GM19328 (cell line): Measurements from ENCODE around the gene RLN2.
"Not testable (repeated sequence)": the region's sequence is repeated elsewhere in the genome, so short reads cannot be mapped to it uniquely, and the experiment has no call there.

Source experiments
- ATAC-seq: cut with Tn5 transposase; IDR thresholded peaks from one replicate; pipeline ENCODE4 v1.9.1; 2021; ENCODE audit warnings: mild to moderate bottlenecking, moderate library complexity; ENCODE audit not compliant: unreplicated experiment

RLN2 gene, protein sequence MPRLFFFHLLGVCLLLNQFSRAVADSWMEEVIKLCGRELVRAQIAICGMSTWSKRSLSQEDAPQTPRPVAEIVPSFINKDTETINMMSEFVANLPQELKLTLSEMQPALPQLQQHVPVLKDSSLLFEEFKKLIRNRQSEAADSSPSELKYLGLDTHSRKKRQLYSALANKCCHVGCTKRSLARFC

DNA sequence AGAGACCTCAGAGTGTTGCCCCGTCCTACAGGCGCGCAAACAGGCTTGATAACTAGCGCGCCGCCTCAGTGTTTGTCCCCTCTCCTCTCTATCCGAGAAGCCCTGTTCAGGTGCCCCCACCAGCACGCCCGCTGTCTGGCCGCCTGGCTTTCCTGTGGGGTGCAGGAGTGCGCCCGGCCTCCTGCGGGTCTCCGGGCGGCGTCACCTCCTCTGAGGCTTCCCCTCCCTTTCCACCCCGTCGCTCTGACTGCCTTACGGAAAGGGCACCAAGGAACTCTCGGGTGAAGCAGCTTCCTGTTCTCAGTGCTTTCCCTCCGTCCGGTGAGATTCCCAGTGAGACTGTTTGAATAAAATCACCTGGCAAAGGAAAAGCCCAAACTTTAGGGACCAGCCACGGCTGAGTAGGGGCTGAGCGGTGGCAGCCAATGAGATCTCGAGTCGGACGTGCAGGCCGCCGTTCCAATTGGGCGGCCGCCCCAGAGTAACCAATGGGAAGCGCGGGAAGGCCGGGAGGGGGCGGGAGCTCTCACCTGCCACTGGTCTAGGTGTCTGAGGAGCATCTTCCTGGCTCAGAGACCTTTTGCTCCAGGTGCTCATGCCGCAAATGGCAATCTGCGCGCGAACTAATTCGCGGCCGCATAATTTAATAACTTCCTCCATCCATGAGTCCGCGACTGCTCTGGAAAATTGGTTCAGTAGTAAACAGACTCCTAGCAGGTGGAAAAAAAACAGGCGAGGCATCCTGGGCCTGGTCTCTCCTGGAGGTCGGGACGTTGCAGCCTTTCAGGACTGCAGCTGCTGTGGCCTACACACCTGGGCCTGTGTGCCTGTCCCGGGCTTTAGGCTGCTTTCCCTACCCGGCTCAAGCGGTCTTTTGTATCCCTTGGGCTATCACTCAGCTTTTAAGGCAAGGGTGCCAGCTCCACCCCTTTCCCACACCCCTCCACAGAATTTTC is at the start of gene RLN2:
TSS of gene RLN2 (minus strand) at position 877 of the 956 bp plus-strand sequence. CDS start at position 741, 136 bp downstream.
- ATAC-seq: peak; percentile 99

DNA sequence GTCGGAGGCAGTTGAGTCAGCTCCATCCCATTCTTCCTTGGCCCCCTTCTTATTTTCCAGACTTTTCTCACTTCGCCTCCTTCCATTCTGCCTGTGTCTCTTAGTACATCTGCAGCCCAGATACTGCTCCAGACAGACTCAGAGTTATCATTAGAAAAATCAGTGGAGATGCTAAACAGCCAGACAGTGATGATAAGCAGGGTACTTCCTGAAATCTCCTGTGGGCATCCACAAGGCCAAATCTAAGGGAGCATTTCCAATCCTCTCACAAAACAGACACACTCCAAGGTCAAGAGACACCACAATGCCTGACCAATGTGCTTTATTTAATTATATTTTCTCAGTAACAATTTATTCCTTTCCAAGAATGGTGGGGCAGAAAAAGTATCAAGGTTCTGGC is 49.7 kb upstream of the RLN2 start:
- no peak for ATAC-seq

DNA sequence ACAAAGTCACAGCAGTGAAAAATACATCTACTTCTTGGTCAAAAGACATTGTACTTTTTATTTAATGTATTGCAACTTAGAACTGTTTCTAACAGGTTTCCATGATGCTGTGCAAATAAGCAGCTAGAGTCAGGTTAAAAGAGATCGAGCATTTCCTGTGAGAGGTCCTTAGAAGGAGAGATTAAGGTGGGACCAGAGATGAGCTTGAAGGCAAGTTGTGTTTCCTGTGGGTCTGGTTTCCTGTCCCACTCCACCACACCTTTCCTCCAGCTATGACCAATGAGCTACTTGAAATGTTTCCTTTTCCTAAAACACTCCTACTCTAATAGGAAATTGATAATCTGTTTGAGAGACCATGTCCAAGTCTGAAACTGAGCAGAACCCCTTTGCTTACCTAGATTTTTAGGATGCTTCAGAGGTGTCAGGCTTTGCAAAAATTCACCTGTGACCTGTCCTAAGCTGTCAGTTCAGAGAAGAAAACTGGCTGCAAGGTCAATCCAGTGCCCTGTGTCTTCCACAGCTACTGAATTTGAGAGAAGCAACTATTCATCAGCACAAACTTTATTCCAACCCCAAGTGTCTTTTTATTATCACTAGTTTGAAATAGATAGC is 48.2 kb upstream of the RLN2 start:
- ATAC-seq: no peak

DNA sequence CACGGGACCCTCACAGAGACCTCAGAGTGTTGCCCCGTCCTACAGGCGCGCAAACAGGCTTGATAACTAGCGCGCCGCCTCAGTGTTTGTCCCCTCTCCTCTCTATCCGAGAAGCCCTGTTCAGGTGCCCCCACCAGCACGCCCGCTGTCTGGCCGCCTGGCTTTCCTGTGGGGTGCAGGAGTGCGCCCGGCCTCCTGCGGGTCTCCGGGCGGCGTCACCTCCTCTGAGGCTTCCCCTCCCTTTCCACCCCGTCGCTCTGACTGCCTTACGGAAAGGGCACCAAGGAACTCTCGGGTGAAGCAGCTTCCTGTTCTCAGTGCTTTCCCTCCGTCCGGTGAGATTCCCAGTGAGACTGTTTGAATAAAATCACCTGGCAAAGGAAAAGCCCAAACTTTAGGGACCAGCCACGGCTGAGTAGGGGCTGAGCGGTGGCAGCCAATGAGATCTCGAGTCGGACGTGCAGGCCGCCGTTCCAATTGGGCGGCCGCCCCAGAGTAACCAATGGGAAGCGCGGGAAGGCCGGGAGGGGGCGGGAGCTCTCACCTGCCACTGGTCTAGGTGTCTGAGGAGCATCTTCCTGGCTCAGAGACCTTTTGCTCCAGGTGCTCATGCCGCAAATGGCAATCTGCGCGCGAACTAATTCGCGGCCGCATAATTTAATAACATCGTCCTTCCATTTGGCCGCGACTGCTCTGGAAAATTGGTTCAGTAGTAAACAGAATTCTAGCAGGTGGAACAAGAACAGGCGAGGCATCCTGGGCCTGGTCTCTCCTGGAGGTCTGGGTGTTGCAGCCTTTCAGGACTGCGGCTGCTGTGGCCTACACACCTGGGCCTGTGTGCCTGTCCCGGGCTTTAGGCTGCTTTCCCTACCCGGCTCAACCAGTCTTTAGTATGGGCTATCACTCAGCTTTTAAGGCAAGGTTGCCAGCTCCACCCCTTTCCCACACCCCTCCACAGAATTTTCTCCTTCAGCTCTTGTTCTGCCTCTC is 34.8 kb upstream of the RLN2 start, which contains the start of gene RLN1:
TSS of gene RLN1 (minus strand) at position 885 of the 990 bp plus-strand sequence. CDS start at position 755, 130 bp downstream.
- ATAC-seq: peak; percentile 100

DNA sequence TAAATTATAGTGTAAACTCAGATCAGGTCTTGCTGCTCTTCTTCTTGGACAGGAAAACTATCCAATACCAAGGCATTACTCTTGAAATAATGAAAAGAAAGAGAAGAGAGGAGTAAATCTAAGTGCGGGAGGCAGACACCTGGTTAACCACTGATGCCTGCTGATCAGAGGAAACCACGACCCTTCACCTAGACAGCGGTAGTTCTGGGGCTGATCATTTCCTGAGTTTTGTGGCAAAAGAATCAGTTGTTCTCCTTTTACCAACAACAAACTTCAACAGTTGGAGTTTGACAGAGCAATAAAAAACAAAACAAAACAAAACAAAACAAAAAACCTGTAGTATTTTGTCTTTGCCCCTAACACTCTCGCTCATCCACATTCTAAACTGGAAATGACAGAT is 32.2 kb upstream of the RLN2 start:
- no peak for ATAC-seq

DNA sequence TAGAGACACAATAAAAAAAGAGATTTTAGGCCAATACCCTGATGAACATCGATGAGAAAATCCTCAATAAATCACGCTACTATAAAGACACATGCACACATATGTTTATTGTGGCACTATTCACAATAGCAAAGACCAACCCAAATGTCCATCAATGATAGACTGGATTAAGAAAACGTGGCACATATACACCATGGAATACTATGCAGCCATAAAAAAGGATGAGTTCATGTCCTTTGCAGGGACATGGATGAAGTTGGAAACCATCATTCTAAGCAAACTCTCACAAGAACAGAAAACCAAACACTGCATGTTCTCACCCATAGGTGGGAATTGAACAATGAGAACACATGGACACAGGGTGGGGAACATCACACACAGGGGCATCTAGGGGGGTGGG is 26.8 kb upstream of the RLN2 start:
- not testable (repeated sequence) for ATAC-seq

DNA sequence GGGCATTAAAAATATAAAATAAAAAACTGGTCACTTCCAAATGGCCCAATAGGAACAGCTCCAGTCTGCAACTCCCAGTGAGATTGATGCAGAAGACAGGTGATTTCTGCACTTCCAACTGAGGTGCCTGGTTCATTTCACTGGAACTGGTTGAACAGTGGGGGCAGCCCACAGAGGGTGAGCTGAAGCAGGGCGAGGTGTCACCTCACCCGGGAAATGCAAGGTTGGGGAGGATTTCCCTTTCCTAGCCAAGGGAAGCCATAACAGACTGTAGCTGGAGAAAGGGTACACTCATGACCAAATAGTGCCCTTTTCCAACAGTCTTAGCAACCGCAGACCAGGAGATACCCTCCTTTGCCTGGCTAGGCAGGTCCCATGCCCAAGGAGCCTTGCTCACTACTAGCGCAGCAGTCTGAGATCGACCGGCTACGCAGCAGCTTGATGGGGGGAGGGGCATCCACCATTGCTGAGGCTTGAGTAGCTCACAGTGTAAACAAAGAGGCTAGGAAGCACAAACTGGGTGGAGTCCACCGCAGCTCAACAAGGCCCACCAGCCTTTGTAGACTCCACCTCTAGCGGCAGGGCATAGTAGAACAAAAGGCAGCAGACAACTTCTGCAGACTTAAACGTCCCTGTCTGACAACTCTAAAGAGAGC is 22.5 kb upstream of the RLN2 start:
- no peak for ATAC-seq

DNA sequence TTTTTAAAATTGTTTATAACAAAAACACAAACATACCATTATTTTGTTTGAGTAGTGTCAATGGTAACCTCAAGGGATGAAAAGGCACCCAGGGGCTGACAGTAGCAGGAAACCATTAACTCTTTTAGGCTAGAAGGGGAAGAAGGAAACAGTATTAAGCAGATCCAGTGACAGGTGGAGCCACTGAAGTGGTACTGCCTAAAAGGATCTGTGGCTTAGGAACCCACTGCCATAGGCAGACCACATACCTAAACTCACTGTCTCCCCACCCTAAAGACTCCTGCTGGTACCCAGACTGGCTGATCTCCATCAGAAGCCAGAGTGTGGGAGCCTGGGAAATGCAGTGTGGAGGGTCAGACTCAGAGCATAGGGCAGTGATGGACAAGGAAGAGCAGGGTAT is 21.7 kb upstream of the RLN2 start:
- no peak for ATAC-seq

DNA sequence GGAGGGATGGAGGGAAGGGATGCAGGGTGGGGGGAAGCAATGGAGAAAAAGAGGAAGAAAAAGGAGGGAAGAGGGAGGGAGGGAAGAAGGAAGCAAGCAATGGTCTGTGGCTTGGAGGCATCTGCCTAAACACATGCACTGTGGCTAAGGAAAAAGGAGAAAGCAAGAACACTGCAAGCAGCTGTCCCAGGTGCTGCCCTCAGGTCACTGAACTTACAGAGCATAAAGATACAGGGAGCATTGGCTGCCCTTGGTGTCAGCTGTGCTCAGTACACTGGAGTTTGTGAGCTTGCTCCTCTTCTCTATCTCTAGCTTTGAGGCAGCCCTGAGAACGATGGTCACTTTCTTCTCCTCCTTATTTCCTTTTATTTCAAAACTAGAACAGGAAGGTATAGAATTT is 17.1 kb upstream of the RLN2 start:
- ATAC-seq: not testable (repeated sequence)

DNA sequence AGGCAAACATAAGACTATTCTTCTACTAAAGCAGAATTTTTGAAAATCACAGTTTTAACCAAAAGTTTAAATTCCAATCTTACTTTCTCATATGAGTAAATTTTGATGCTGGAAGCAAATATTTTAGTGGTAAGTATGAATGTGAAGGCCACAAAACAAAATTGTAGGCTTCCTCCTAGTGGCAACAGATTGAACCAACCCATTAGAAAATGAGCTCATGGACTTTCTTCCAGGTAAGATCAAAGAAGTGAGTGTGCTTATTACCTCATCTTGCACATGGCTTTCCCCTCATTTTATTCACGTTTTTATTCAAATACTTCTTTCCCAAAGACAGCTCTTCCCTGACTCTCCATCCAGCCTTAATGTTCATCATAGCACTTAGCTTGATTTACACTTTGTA is 16.5 kb upstream of the RLN2 start:
- ATAC-seq: no peak

DNA sequence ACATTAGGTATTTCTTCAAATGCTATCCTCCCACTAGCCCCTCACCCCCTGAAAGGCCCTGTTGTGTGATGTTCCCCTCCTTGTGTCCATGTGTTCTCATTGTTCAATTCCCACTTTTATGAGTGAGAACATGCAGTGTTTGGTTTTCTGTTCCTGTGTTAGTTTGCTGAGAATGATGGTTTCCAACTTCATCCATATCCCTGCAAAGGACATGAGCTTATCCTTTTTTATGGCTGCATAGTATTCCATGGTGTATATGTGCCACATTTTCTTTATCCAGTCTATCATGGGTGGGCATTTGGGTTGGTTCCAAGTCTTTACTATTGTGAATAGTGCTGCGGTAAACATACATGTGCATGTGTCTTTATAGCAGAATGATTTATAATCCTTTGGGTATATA is 11.9 kb upstream of the RLN2 start:
- ATAC-seq: not testable (repeated sequence)

DNA sequence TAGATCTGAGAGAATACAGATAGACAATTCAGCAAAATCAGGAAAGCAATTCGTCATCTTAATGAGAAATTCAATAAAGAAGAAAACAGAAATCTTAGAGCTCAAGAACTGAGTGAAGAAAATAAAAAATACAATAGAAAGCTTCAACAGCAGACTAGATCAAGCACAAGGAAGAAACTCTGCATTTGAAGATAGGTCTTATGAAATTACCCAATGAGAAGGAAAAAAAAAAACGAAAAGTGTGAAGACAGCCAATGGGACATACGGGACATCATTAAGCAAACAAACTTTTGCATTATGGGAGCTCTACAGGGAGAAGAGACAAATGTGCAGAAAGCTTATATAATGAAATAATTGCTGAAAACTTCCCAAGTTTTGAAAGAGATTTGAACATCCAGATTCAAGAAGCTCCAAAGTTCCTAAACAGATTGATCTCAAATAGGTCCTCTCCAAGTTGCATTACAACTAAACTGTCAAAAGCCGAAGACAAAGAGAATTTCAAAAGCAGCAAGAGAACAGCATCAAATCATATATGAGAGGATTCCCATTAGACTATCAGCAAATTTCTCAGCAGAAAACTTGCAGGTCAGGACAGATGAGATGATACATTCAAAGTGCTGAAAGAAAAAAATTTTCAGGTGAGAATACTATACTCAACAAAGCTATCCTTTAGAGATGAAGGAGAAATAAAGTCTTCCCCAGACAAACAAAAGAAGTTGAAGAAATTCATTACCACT is 10.8 kb upstream of the RLN2 start:
- ATAC-seq: no peak

DNA sequence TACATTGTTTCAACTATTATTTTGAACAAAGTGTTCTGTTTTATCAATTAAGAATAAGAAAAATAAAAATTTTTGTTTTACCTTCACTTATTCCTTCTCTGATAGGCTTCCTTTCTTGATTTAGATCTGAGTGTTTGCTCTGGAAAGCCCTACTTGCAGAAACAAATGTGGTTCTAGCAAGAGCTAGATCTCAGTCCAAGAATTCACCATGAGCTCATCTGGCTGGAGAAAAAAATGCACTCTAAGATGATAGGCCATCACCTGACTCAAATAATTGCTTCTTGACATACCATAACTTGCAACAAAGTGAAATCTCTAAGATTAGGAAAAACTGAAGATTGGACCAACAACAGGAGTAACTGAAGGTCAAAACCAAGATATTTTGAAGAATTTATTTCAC is 6.3 kb upstream of the RLN2 start:
- no peak for ATAC-seq

DNA sequence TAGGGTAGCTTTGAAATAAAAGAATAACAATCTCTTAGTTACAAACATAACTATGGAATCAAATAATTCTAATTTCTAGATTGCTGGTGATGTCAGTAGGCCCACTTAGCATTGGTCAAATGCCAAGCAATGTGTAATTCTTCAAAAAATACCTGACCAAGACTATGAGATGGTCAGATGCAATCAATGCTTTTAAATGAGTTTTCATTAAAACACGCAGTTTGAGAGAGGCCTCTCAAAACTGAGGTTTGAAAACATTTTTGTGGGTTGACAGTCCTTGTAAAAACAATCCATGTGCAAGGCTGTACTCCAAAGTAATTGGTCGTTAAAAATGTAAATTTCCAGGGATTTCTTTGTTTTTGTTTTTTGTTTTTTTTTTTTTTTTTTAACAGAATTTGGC is 1.2 kb upstream of the RLN2 start:
- ATAC-seq: no peak

DNA sequence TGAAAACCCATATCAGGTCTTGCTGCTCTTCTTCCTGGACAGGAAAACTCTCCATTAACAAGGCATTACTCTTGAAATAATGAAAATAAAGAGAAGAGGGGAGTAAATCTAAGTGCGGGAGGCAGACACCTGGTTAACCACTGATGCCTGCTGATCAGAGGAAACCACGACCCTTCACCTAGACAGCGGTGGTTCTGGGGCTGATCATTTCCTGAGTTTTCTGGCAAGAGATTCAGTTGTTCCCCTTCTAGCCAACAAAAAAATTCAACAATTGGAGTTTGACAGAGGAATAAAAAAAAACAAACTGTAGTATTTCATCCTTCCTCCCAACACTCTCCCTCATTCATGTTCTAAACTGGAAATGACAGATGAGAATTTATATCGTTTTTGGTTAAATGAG is 3.0 kb downstream of the RLN2 start:
- ATAC-seq: no peak

DNA sequence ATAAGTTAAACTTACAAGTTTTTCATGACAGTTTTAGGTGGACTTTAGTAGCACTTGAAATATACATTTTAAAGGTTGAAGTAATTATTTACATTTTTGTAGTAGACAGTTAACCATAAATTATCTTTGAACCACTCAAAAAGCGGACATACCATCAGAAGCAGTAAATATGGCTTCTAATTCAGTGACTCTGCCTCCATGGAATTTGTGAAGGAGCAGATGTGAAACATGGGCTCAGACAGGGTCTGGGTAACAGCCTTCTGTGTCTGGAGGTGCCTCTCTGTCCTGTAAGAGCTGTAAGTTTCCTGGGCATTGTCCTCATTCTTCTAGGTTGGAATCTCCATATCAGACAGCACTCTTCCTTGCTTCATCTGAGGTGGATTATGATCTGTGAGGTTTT is 12.4 kb downstream of the RLN2 start:
- ATAC-seq: no peak

DNA sequence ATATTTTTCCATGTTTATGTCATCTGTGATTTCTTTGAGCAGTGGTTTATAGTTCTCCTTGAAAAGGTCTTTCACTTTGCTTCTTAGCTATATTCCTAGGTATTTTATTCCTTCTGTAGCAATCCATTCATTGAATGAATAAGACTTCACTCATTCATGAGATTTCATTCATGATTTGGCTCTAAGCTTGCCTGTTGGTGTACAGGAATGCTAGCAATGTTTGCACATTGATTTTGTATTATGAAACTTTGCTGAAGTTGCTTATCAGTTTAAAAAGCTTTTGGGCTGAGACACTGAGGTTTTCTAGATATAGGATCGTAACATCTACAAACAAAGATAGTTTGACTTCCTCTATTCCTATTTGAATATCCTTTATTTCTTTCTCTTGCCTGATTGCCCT is 15.9 kb downstream of the RLN2 start:
- no peak for ATAC-seq

DNA sequence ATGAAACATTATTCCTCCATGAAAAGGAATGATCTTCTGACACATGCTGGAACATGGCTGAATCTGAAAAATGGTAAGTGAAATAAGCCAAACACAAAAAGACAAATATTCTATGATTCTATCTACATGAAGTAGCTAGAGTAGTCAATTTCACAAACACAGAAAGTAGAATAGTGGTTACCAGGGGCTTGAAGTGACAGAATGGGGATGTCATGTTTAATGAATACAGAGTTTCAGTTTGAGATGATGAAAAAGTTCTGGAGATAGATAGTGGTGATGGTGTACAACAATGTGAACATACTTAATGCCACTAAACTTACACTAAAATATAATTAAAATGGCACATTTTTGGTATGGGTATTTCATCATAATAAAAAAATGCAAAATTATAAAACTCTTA is 18.3 kb downstream of the RLN2 start:
- ATAC-seq: no peak

DNA sequence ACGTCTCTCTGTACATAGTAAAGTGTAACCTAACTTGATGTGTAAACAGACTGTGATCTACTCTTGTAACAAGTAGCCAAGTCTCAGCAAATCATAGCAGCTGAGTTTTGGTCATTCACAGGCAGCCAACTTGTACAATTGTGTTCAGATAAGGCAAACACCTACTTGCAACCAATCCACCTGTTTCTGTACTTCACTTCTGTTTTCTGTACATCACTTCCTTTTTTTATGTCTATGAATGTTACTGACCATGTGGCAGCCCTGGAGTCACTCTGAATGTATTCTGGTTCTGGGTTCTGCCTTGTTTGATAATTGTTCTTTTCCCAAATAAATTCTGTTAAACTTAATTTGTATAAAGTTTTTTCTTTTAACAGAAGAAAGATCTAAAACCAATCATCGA is 26.0 kb downstream of the RLN2 start:
- no peak for ATAC-seq
